IPS DF 6.9 (cell line): ENCODE results near the gene OSM.

Experiments used
- DNase-seq: peaks from one replicate; pipeline ENCODE4 v3.0.0-alpha.2; 2013; ENCODE audit warnings: low read depth, low spot score
- H3K27ac ChIP-seq: one replicate; pipeline ENCODE4 v1.5.1; 2013; ENCODE audit warnings: low read length, control low read depth
- H3K27me3 ChIP-seq: 2 replicates; pipeline ENCODE4 v1.6.1; 2013; ENCODE audit warnings: mild to moderate bottlenecking, low read length; ENCODE audit not compliant: control insufficient read depth, insufficient read depth
- H3K36me3 ChIP-seq: 2 replicates; pipeline ENCODE4 v1.6.1; 2013; ENCODE audit warnings: low read length; ENCODE audit not compliant: control insufficient read depth, insufficient read depth
- H3K4me1 ChIP-seq: 2 replicates; pipeline ENCODE4 v1.6.1; 2013; ENCODE audit warnings: low read length; ENCODE audit not compliant: control insufficient read depth, insufficient read depth
- H3K4me3 ChIP-seq: 2 replicates; pipeline ENCODE4 v1.5.1; 2013; ENCODE audit warnings: mild to moderate bottlenecking, low read length
- H3K9me3 ChIP-seq: 2 replicates; pipeline ENCODE4 v1.6.1; 2013; ENCODE audit warnings: low read length, inconsistent platforms; ENCODE audit not compliant: control insufficient read depth, insufficient read depth
- WGBS: extraction: QIAGEN DNeasy Blood & Tissue Kit; methylation state at CpG from one replicate; pipeline ENCODE4 v1.1.7; 2013; ENCODE audit warnings: mixed read lengths, missing lambda C conversion rate; ENCODE audit not compliant: insufficient read length, insufficient coverage; 5-methylcytosine and 5-hydroxymethylcytosine counted together

The OSM gene

GRCh38 chr22:30274437-30274812, 7.8 kb upstream of the OSM start:
- DNase-seq: no peak

DNA sequence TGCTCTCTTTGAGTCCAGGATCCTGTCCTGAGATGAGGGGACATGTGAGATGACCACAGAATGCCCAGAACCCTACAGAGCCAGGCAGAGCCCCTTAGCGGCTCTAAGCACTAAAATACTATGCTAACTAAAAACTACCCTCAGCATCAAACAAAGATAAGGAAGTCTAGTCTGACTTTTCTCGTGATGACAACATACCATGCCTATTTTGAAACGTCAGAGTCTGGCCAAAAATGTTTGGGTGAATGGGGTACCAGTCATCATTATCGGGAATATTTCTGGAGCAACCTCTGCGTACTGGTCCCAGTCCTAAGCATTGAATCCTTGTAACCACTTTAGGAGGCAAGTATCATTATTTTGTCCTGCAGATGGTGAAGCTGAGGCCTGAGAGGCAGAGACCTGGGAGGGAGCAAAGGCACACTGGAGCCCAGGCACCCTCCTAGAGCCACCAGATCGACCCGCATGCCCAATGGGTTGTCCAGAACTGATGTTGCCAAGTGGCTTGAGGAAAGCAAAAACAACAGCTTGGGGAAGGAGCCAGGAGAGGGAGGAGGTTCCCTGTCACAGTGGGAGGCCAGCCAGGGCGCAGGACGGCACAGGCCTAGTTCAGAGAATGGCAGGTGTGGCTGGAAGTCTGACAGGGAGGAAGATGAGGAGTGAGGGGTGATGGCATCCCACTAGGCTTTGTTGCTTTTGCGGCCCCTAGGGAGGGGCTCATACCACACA, 7.2 kb upstream of the OSM start:
- no peak overlapping the region for H3K27ac ChIP-seq
- H3K36me3 ChIP-seq: no peaks in the 10 kb centered on the region
- no CpG with 5 or more reads among the region's 10 CpGs for WGBS
- H3K4me1 ChIP-seq: no peaks in the 10 kb centered on the region
- no peak for DNase-seq
- no peaks in the 10 kb centered on the region for H3K9me3 ChIP-seq
- H3K4me3 ChIP-seq: no peak overlapping the region
- H3K27me3 ChIP-seq: no peaks in the 10 kb centered on the region

More at GRCh38 chr22:30274437-30274812, 7.8 kb upstream of the OSM start:
- no CpG with 5 or more reads among the region's 9 CpGs for WGBS
- Histone ChIP-seq H3K27ac (no peak overlapping the region), H3K9me3 (no peaks in the 10 kb centered on the region), H3K4me1 (no peaks in the 10 kb centered on the region), H3K4me3 (no peak overlapping the region), H3K36me3 (no peaks in the 10 kb centered on the region), H3K27me3 (no peaks in the 10 kb centered on the region)

DNA sequence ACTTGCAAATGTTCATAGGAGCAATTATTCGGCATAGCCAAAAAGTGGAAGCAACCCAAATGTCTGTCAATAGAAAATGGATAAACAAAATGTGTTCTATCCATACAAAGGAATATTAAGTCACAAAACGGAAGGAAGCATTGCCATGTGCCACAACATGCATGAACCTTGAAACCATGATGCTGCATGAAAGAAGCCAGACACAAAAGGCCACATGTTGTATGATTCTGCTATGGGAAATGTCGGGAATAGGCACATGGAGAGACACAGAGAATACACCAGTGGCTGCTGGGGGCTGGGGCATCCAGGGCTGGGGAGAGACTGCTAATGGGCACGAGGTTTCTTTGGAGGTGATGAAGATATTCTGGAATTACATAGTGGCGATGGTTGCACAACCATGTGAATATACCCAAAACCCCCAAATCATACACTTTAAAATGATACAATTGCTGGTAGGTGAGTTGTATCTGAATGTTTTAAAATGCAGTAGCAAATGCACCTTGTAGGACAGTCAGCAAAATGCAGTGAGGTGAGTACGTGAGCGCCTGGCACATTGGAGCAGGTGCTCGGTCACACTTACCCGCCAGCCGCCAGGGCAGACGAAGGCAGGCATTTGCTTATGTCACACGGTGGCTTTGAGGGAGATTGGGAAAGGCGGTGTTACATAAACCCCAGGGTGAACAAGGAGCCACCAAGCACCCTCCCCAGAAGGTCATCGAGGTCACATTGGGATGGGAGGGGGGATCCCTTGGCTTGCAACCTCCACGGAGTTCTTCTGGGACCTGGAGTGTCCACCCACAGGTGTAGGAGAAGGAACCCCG, 6.3 kb upstream of the OSM start:
- H3K9me3 ChIP-seq: no peaks in the 10 kb centered on the region
- H3K27me3 ChIP-seq: no peaks in the 10 kb centered on the region
- no peak overlapping the region for H3K4me3 ChIP-seq
- H3K4me1 ChIP-seq: no peaks in the 10 kb centered on the region
- no peak overlapping the region for H3K27ac ChIP-seq
- no peaks in the 10 kb centered on the region for H3K36me3 ChIP-seq
- no peak for DNase-seq
- WGBS: no CpG with 5 or more reads among the region's 16 CpGs

DNA sequence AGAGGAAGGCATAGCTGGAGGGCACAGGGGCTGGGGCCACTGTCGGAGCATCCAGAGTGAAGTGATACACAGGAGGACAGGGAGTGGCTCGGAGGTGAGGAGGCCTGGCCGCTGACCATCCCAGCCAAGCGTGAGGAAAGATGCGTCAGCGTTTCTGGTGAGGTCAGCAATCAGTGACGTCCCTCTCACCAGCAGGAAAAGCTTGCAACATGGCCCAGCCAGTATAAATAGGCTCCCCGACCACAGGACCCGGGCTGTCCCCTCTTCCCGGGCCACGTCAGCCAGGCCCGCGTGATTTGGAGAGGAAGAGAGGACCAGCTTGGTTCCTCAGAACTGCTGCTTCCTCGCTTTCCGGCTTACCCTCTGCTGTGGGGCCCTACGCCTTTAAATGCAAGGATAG, 4.2 kb upstream of the OSM start:
- no peak overlapping the region for H3K27ac ChIP-seq
- DNase-seq: no peak
- H3K4me3 ChIP-seq: no peak overlapping the region
- H3K36me3 ChIP-seq: no peaks in the 10 kb centered on the region
- no peaks in the 10 kb centered on the region for H3K4me1 ChIP-seq
- H3K9me3 ChIP-seq: no peaks in the 10 kb centered on the region
- WGBS: no CpG with 5 or more reads among the region's 16 CpGs
- no peaks in the 10 kb centered on the region for H3K27me3 ChIP-seq

DNA sequence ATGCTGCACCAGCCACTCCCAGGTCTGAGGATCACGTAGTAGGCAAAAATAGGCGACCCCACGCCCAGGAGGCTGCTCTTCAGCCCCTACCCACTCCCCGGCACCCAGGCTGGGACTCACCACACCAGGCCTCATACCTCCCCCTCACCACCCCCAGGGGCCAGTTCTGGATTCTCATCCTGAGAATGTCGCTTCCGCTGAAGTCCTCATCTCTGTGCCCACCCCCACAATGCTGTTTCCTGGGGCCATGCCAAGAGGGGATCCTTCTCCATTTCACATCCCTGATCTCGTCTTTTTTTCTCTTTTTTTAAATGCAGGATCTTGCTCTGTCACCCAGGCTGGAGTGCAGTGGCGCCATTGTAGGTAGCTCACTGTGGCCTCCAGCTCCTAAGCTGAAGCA, 1.7 kb upstream of the OSM start:
- Histone ChIP-seq H3K36me3 (no peaks in the 10 kb centered on the region), H3K4me1 (no peaks in the 10 kb centered on the region), H3K4me3 (no peak overlapping the region), H3K9me3 (no peaks in the 10 kb centered on the region), H3K27ac (no peak overlapping the region), H3K27me3 (no peaks in the 10 kb centered on the region)
- WGBS: no CpG with 5 or more reads among the region's 8 CpGs
- DNase-seq: no peak

- H3K27ac ChIP-seq: no peak overlapping the region
These were observed 991 bp upstream of the OSM start for GRCh38 chr22:30267382-30268302.

DNA sequence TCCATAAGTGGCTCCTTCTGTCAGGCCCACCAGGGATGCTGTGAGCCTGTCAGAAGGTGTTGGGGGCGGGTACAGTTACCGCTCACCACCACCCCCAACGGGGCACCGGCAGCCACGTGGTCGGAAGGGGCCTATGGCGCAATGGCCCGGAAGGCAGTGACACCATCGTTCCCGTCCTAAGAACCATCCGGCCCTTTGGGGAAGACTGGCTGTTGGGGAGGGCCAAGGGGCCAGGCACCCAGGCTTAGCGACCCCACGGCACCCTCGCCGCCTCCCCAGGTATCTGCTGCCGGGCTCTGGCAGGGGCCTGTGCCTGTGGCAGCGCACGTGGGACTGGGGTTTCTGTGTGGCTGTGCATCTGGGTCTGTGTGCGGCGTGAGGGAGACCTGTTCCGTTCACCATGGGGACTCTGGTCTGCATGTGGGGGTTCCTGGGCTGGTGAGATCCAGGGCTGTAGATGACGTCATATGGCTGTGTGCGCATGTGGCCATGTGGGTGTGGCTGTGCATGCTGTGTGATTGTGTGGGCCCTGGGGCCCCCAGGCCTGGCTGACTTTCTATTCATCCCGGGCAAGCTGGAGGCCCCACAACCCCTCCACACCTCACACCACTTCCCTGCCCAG, 717 bp downstream of the OSM start:
- WGBS: no CpG with 5 or more reads among the region's 24 CpGs
- Histone ChIP-seq H3K4me1 (no peaks in the 10 kb centered on the region), H3K4me3 (no peak overlapping the region), H3K9me3 (no peaks in the 10 kb centered on the region), H3K27ac (no peak overlapping the region), H3K36me3 (no peaks in the 10 kb centered on the region), H3K27me3 (no peaks in the 10 kb centered on the region)
- DNase-seq: no peak

More at GRCh38 chr22:30267382-30268302, 991 bp upstream of the OSM start:
- no peaks in the 10 kb centered on the region for H3K36me3 ChIP-seq
- no peak overlapping the region for H3K4me3 ChIP-seq
- no peaks in the 10 kb centered on the region for H3K27me3 ChIP-seq
- DNase-seq: no peak
- no peaks in the 10 kb centered on the region for H3K9me3 ChIP-seq
- WGBS: no CpG with 5 or more reads among the region's 14 CpGs
- no peaks in the 10 kb centered on the region for H3K4me1 ChIP-seq

DNA sequence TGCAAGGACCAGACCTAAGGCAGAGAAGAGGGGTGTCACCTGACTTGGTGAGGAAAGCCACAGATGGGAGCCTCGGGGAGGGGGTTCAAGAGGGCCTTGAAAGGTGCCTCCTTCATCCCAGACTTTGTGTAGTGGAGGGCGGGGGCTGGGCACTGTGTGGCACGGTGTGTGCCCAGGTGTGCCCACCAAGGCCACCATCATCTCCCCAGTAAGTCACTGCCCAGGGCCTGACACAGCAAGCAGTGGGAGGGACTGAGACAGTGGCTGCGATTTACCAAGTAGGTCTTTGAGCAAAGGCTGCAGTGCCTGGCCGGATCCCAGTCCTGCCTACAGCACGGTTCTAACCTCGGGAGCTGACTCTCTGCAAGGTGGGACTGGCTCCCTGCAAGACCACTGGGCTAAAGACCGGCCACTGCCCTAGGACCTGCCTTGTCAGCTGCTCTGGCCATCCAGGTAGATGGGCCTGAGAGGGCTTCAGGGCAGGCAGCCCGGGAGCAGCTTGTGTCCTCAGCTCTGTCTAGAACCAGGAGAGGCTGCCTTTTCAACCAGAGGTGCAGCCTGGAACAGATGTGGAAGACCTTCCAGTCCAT, 1.4 kb downstream of the OSM start:
- WGBS: no CpG with 5 or more reads among the region's 9 CpGs
- no peaks in the 10 kb centered on the region for H3K9me3 ChIP-seq
- DNase-seq: no peak
- no peak overlapping the region for H3K4me3 ChIP-seq
- no peak overlapping the region for H3K27ac ChIP-seq
- H3K27me3 ChIP-seq: no peaks in the 10 kb centered on the region
- no peaks in the 10 kb centered on the region for H3K4me1 ChIP-seq
- no peaks in the 10 kb centered on the region for H3K36me3 ChIP-seq

DNA sequence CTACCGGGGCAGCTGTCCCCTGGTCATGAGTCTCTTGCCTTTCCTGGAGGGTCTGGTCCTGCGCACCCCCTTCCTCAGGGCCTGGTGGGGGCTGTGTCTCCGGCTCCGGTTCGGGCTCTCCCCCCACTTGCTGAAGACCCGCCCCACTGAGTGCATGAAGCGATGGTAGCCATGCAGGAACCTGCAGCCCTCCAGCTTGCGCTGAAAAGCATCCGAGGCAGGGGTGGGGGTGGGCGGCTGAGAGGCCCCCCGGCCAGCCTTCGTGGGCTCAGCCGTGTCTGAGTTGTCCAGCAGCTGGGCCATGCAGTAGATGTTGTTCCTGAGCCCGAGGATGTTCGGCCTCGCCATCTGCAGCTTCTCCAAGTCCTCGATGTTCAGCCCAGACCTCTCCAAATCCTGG, 2.8 kb downstream of the OSM start:
- no peak overlapping the region for H3K27ac ChIP-seq
- no CpG with 5 or more reads among the region's 17 CpGs for WGBS
- H3K4me1 ChIP-seq: no peaks in the 10 kb centered on the region
- no peak for DNase-seq
- H3K36me3 ChIP-seq: no peaks in the 10 kb centered on the region
- H3K9me3 ChIP-seq: no peaks in the 10 kb centered on the region
- no peak overlapping the region for H3K4me3 ChIP-seq
- no peaks in the 10 kb centered on the region for H3K27me3 ChIP-seq
